GM12892 (cell line): ENCODE results near the gene CTBP2.

ENCODE experiments used
- POLR2A ChIP-seq: IDR thresholded peaks from 2 replicates; pipeline ENCODE4 v1.6.1; 2011; ENCODE audit warnings: low read depth, low read length, control low read depth
- TAF1 ChIP-seq: IDR thresholded peaks from 2 replicates; pipeline ENCODE4 v1.6.1; 2011; ENCODE audit warnings: low read depth, mild to moderate bottlenecking, control low read depth, low read length, borderline replicate concordance

GRCh38 chr10:125169279-125169678 is 8.9 kb upstream of the CTBP2 start:
- TF ChIP-seq TAF1, result no peak
- no peak for TF ChIP-seq POLR2A
